ENCODE results near the gene SORCS2.

Gene SORCS2

DNA sequence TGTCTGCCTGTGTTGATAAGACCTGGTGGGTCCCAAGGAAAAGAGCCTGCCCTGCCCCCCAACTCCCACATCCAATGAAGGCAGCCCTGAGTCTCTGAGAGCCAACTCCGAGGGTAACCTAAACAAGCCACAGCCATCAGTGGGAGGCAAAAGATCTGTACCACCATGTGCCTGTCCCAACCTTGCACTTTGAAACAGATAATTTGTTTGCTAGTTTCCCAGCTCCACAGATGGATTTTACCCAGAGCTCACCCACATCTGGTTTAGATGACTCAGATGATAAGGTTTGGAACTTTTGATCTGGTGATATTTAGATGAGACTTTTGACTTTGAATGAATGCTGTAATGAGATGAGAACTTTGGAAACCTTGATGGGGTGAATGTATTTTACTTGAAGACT is 488.4 kb downstream of the SORCS2 start:
- DNase-seq (ENCODE audit: low read depth): no peak
- no peak overlapping the region for H3K4me3 ChIP-seq (ENCODE audit: control insufficient read depth, low read depth, low read length)
- TF ChIP-seq, protein P1, sequence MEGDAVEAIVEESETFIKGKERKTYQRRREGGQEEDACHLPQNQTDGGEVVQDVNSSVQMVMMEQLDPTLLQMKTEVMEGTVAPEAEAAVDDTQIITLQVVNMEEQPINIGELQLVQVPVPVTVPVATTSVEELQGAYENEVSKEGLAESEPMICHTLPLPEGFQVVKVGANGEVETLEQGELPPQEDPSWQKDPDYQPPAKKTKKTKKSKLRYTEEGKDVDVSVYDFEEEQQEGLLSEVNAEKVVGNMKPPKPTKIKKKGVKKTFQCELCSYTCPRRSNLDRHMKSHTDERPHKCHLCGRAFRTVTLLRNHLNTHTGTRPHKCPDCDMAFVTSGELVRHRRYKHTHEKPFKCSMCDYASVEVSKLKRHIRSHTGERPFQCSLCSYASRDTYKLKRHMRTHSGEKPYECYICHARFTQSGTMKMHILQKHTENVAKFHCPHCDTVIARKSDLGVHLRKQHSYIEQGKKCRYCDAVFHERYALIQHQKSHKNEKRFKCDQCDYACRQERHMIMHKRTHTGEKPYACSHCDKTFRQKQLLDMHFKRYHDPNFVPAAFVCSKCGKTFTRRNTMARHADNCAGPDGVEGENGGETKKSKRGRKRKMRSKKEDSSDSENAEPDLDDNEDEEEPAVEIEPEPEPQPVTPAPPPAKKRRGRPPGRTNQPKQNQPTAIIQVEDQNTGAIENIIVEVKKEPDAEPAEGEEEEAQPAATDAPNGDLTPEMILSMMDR (IDR thresholded peaks at IDR 0.05; ENCODE audit: control insufficient read depth, insufficient read depth, low read depth, low read length, missing control alignments): no peak

DNA sequence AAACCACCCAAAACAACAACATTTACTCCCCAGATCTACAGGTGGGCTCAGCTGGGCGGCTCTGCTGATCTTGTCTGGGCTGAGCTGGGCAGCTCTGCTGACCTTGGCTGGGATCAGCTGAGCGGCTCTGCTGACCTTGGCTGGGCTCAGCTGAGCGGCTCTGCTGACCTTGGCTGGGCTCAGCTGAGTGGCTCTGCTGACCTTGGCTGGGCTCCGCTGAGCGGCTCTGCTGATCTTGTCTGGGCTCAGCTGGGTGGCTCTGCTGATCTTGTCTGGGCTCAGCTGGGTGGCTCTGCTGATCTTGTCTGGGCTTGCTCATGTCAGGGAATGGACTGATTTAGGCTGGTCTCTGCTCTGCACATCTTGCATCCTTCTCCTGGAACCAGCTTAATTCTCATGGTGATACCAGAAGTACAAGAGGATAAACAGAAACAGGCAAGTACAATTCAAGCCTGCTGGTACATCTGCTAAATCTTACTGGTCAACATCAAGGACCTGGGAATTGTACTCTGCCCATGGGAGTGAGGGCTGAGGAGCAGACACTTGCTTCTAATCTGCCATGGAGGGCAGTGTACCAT is 490.9 kb downstream of the SORCS2 start:
- TF ChIP-seq, protein P1 (IDR thresholded peaks at IDR 0.05; ENCODE audit: control insufficient read depth, insufficient read depth, low read depth, low read length, missing control alignments): no peak
- no peak for DNase-seq (ENCODE audit: low read depth)
- H3K4me3 ChIP-seq (ENCODE audit: control insufficient read depth, low read depth, low read length): no peak overlapping the region

DNA sequence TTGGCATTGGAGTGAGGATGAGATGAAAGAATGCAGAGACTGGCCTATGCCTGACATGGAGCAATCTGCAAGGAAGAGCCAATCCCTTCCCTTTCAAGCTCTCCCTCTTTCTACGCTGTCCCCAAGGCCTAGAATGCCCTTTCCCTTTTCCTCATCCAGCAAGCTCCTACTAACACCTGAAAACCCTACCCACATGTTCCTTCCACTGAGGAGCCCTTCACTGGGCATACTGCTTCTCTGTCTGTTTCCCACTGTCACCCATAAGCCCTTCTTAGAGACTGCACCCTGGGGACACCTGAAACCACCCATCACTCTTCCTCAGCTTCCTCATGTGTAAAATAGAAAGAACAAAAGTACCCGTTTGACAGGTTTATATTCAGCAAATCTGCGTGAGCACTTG is 492.0 kb downstream of the SORCS2 start:
- no peak for DNase-seq (ENCODE audit: low read depth)
- no peak overlapping the region for H3K4me3 ChIP-seq (ENCODE audit: control insufficient read depth, low read depth, low read length)
- TF ChIP-seq, protein P1 (IDR thresholded peaks at IDR 0.05; ENCODE audit: control insufficient read depth, insufficient read depth, low read depth, low read length, missing control alignments): no peak

DNA sequence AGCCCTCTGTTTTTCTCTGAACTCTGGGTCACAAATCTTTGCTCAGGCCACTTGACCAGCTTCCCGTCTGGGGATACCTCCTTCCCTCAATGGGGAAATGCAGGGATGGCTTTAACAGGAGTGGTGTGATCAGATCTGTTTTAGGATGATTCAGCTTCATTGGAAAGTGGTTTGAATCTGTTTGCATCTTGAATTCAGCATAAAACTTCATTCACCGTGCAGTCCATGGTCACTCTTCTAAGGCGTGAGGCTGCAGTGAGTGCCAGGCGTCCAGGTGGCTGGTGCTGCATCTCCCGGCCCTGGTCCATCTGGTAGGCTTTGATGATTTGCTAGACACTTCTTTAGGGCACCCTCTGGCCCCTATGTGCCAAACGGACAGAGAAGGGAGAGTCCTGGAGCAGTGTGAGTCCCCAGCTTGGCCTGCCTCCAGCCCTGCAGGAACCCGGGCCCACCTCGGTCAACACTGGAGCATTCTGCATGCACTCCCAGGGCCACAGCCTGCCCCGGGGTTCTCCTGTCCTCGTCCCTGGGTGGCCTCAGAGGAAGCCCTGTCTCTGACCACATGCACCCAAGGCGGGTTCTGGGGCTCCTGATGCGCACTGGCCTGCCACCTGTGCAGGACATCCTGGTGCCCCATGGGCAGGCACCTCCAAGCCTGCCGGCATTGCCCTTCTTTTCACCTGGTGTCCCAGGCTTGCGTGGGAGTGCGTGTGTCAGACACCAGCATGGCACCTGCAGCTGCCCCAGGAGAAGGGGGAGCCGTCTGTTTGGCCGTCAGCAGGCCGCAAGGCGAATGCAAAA is 493.9 kb downstream of the SORCS2 start:
- no peak overlapping the region for H3K4me3 ChIP-seq (ENCODE audit: control insufficient read depth, low read depth, low read length)
- DNase-seq (ENCODE audit: low read depth): no peak
- TF ChIP-seq, protein P1 (IDR thresholded peaks at IDR 0.05; ENCODE audit: control insufficient read depth, insufficient read depth, low read depth, low read length, missing control alignments): no peak

DNA sequence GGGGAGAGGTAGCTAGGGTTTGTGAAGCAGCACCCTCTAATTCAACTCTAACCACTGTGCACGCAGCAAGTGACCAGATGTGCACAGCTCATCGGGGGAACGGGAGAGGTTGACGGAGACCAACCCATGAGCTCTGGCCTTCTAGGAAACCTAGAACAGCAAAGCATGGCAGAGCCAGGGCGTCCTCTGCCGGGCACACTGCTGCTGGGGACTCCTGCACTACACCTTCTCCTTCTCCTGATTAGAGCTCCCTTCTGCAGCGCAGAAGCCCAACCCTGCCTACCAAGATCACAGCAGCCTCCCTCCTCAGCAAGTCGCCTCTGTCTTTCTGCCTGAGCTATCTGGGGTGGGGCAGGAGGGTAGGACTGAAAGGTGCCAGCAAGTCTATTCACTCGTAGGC is 494.7 kb downstream of the SORCS2 start:
- DNase-seq (ENCODE audit: low read depth): no peak
- H3K4me3 ChIP-seq (ENCODE audit: control insufficient read depth, low read depth, low read length): no peak overlapping the region
- TF ChIP-seq, protein P1 (IDR thresholded peaks at IDR 0.05; ENCODE audit: control insufficient read depth, insufficient read depth, low read depth, low read length, missing control alignments): no peak

DNA sequence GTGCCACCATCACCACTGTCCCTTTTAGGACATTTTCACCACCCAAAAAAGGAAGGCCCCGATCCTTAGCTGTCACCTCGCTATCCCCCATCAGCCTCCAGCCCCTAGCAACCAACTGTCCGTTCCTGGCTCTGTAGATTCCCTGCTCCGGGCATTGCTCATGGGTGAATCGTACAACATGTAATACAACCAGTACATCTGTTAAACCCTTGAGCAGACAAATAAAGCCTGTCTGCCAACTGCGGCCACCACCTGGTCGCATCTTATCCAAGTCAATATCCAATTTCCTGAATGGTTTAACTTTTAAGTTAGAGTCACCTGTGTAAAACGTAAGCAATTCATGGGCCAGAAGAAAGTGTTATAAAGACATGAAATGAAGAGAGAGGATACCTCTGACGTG is 495.5 kb downstream of the SORCS2 start:
- no peak for DNase-seq (ENCODE audit: low read depth)
- no peak overlapping the region for H3K4me3 ChIP-seq (ENCODE audit: control insufficient read depth, low read depth, low read length)
- TF ChIP-seq, protein P1 (IDR thresholded peaks at IDR 0.05; ENCODE audit: control insufficient read depth, insufficient read depth, low read depth, low read length, missing control alignments): no peak
